GM23338 (cell line): ENCODE results near the gene FDXR. TPM values are rescaled to one million over a fixed set of nuclear protein-coding genes. Genes with fewer than 3 reads are reported as not detected.

Experiments
- ATAC-seq: fragments of 200-7000 bp; cut with Tn5 transposase; 3 replicates; pipeline ENCODE4 v1.9.1; 2020
- DNase-seq: peaks from one replicate; pipeline ENCODE4 v3.0.0-alpha.2; 2015; ENCODE audit warnings: low spot score
- H2AFZ ChIP-seq: fragments of 200-600 bp; sonication (generic); 2 replicates; pipeline ENCODE4 v1.8.0; 2016; ENCODE audit warnings: antibody characterized with exemption, mild to moderate bottlenecking, moderate library complexity
- H3F3A ChIP-seq: fragments of 200-600 bp; sonication (generic); replicated peaks from 2 replicates; pipeline ENCODE4 v1.8.0; 2017; ENCODE audit warnings: antibody characterized with exemption, mixed run types, low read depth
- H3K27ac ChIP-seq: fragments of 200-600 bp; sonication (generic); 2 replicates; pipeline ENCODE4 v1.6.1; 2016; ENCODE audit warnings: low read depth
- H3K27me3 ChIP-seq: fragments of 200-600 bp; sonication (generic); 2 replicates; pipeline ENCODE4 v1.8.0; 2016; ENCODE audit warnings: mild to moderate bottlenecking, mixed run types, moderate library complexity; ENCODE audit not compliant: insufficient read depth
- H3K36me3 ChIP-seq: fragments of 200-600 bp; sonication (generic); 2 replicates; pipeline ENCODE4 v1.8.0; 2016; ENCODE audit warnings: mild to moderate bottlenecking; ENCODE audit not compliant: insufficient read depth
- H3K4me1 ChIP-seq: fragments of 200-600 bp; sonication (generic); 2 replicates; pipeline ENCODE4 v1.8.0; 2016; ENCODE audit warnings: mild to moderate bottlenecking, moderate library complexity; ENCODE audit not compliant: insufficient read depth
- H3K4me2 ChIP-seq: fragments of 200-600 bp; sonication (generic); 2 replicates; pipeline ENCODE4 v1.7.1; 2017; ENCODE audit warnings: mixed run types
- H3K4me3 ChIP-seq: fragments of 200-600 bp; sonication (generic); 2 replicates; pipeline ENCODE4 v1.6.1; 2016; ENCODE audit warnings: mixed run types
- H3K79me2 ChIP-seq: fragments of 200-600 bp; sonication (generic); replicated peaks from 2 replicates; pipeline ENCODE4 v1.8.0; 2017; ENCODE audit warnings: mild to moderate bottlenecking; ENCODE audit not compliant: insufficient read depth
- H3K9me2 ChIP-seq: fragments of 200-600 bp; sonication (generic); 2 replicates; pipeline ENCODE4 v1.8.0; 2017; ENCODE audit not compliant: insufficient read depth
- H4K20me1 ChIP-seq: fragments of 200-600 bp; sonication (generic); replicated peaks from 2 replicates; pipeline ENCODE4 v1.8.0; 2017; ENCODE audit warnings: mild to moderate bottlenecking; ENCODE audit not compliant: insufficient read depth
- H3K27ac Mint-ChIP-seq: 2 replicates; pipeline ENCODE4 v1.8.0; 2020; ENCODE audit warnings: inconsistent platforms, mild to moderate bottlenecking, moderate library complexity, mixed read lengths
- H3K27me3 Mint-ChIP-seq: 3 replicates; pipeline ENCODE4 v1.8.0; 2022; ENCODE audit warnings: low read depth, mild to moderate bottlenecking, moderate library complexity, mixed read lengths, inconsistent platforms; ENCODE audit not compliant: insufficient read depth, poor library complexity
- H3K36me3 Mint-ChIP-seq: 3 replicates; pipeline ENCODE4 v1.8.0; 2021; ENCODE audit warnings: low read depth, mild to moderate bottlenecking, inconsistent platforms, moderate library complexity, mixed read lengths
- H3K4me1 Mint-ChIP-seq: 3 replicates; pipeline ENCODE4 v1.8.0; 2020; ENCODE audit warnings: mild to moderate bottlenecking, inconsistent platforms, mixed read lengths
- H3K4me3 Mint-ChIP-seq: 3 replicates; pipeline ENCODE4 v1.8.0; 2021; ENCODE audit warnings: moderate library complexity, mild to moderate bottlenecking, inconsistent platforms, mixed read lengths
- H3K9me3 Mint-ChIP-seq: 3 replicates; pipeline ENCODE4 v1.8.0; 2020; ENCODE audit warnings: moderate library complexity, mild to moderate bottlenecking, inconsistent platforms, mixed read lengths
- CREB1 ChIP-seq: fragments of 250-450 bp; sonication (Bioruptor Pico); IDR thresholded peaks from 2 replicates; pipeline ENCODE4 v1.5.0; 2020; ENCODE audit warnings: low read depth, mild to moderate bottlenecking, moderate library complexity
- EZH2 ChIP-seq: fragments of 200-600 bp; sonication (generic); IDR thresholded peaks from one replicate; pipeline ENCODE4 v1.8.0; 2017; ENCODE audit warnings: antibody characterized with exemption, mild to moderate bottlenecking, low read depth; ENCODE audit not compliant: unreplicated experiment
- EZH2phosphoT487 ChIP-seq: fragments of 200-600 bp; sonication (generic); IDR thresholded peaks from one replicate; pipeline ENCODE4 v1.8.1; 2018; ENCODE audit warnings: antibody characterized with exemption; ENCODE audit not compliant: unreplicated experiment
- JUNB ChIP-seq: IDR thresholded peaks from one replicate; pipeline ENCODE4 v1.6.1; 2016; ENCODE audit warnings: antibody characterized with exemption; ENCODE audit not compliant: unreplicated experiment
- NANOG ChIP-seq: IDR thresholded peaks from 2 replicates; pipeline ENCODE4 v1.6.1; 2016; ENCODE audit warnings: antibody characterized with exemption, borderline replicate concordance
- POLR2AphosphoS5 ChIP-seq: IDR thresholded peaks from 2 replicates; pipeline ENCODE4 v1.6.1; 2016; ENCODE audit warnings: antibody characterized with exemption, low read depth
- STAT1 ChIP-seq: IDR thresholded peaks from one replicate; pipeline ENCODE4 v1.6.1; 2016; ENCODE audit warnings: antibody characterized with exemption; ENCODE audit not compliant: unreplicated experiment
- ZNF114 ChIP-seq: fragments of 250-450 bp; sonication (Bioruptor Pico); IDR thresholded peaks from 2 replicates; pipeline ENCODE4 v1.5.0; 2020; ENCODE audit warnings: mild to moderate bottlenecking, moderate library complexity
- ZNF331 ChIP-seq: fragments of 250-450 bp; sonication (Bioruptor Pico); IDR thresholded peaks from 2 replicates; pipeline ENCODE4 v1.5.0; 2020; ENCODE audit warnings: low read depth, mild to moderate bottlenecking, moderate library complexity
- polyA plus RNA-seq: library from polyadenylated mRNA; unstranded; fragments of >200 nt; fragmentation: Nextera tagmentation; extraction: Ambion mirVana; gene quantifications from 2 replicates; pipeline ENCODE4 v1.2.1, GENCODE V29; 2016
- total RNA-seq: library from RNA; depleted of rRNA; stranded (reverse); fragments of >200 nt; shearing (Covaris generic); gene quantifications from 2 replicates; pipeline ENCODE4 v1.2.3, GENCODE V29; 2014
- TF ChIP-seq, protein P1 (sequence below): IDR thresholded peaks from one replicate; pipeline ENCODE4 v1.6.1; 2018; ENCODE audit warnings: antibody characterized with exemption; ENCODE audit not compliant: unreplicated experiment
- TF ChIP-seq, protein P2 (sequence below): fragments of 250-450 bp; sonication (Bioruptor Pico); IDR thresholded peaks from 2 replicates; pipeline ENCODE4 v1.5.0; 2020; ENCODE audit warnings: mild to moderate bottlenecking, moderate library complexity
- TF ChIP-seq, protein P3 (sequence below), 2 experiments: fragments of 200-600 bp in 1 of 2; sonication (generic) in 1 of 2; conservative IDR thresholded peaks; 2 replicates each; pipeline versions ENCODE4 v1.5.1 to v1.6.1; 2016 to 2017; ENCODE audit warnings: antibody characterized with exemption in 2 of 2, low read depth in 2 of 2, mild to moderate bottlenecking in 2 of 2, moderate library complexity in 1 of 2
- TF ChIP-seq, protein P4 (sequence below): IDR thresholded peaks from 2 replicates; pipeline ENCODE4 v1.6.1; 2016; ENCODE audit warnings: antibody characterized with exemption

The FDXR gene
- total and polyA plus RNA-seq, 2 experiments from 2014 or later, result 21.7 to 33.1 TPM

DNA sequence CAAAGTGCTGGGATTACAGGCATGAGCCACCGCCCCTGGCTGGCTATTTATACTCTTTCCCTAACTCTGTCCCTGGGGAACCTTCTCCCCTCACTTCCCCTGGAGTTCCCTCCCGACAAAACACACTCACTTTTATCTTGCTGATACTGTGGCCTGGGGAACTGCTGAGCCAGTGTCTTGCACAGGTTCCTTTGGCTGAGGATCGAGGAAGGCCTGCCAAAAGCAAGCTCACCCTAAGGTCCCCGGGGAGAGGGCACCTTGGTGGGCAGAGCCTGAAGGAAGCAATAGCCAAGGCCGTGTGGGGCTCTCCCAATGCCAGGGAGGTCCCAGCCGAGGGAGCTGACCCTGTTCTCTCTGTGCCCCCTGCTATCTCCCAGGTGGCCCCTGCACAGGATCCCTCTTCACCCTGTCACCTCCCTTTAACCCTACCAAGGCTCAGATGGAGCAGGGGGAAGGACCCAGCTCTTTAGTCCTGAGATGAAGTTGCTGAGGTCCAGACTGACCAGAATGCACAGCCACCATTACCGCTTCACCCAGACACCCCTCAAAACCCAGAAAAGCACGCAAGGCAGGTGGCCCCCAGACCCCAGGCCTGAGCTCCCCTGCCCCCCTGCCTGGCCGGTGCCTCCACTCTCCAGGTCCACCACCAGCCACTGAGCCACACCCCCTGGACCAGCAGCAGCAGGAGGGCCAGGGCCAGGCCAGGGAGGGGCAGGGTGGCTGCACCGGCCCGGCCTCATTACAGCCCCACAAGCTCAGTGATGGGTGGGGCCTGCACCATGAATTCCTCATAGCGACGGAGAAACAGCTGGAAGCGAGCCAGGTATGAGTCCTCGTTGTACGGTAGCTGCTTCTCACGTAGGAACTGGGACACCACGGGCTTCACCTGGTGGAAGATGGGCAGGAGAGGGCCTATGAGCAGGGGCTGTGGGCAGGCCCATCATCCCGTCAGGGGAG, 5.1 kb upstream of the FDXR start:
- Histone ChIP-seq H3K79me2 (no peaks in the 10 kb centered on the region), H3K4me3 (no peak overlapping the region), H4K20me1 (no peaks in the 10 kb centered on the region), H2AFZ (no peak overlapping the region), H3F3A (no peaks in the 10 kb centered on the region), H3K4me1 (peaks cover 6% of the 10 kb centered on the region; the same call in 1 of the 2 replicates), H3K27me3 (no peaks in the 10 kb centered on the region), H3K4me2 (no peak overlapping the region), H3K27ac (no peak overlapping the region), H3K9me2 (no peaks in the 10 kb centered on the region), H3K36me3 (no peaks in the 10 kb centered on the region)
- peaks cover 11% of the 10 kb centered on the region for H3K4me1 Mint-ChIP-seq
- TF ChIP-seq EZH2 (no peak), POLR2AphosphoS5 (no peak), CREB1 (CRISPR knock-in tag) (no peak), ZNF331 (CRISPR knock-in tag) (no peak), NANOG (no peak), JUNB (no peak), STAT1 (no peak), EZH2phosphoT487 (no peak), ZNF114 (CRISPR knock-in tag) (no peak)
- TF ChIP-seq, protein P1, sequence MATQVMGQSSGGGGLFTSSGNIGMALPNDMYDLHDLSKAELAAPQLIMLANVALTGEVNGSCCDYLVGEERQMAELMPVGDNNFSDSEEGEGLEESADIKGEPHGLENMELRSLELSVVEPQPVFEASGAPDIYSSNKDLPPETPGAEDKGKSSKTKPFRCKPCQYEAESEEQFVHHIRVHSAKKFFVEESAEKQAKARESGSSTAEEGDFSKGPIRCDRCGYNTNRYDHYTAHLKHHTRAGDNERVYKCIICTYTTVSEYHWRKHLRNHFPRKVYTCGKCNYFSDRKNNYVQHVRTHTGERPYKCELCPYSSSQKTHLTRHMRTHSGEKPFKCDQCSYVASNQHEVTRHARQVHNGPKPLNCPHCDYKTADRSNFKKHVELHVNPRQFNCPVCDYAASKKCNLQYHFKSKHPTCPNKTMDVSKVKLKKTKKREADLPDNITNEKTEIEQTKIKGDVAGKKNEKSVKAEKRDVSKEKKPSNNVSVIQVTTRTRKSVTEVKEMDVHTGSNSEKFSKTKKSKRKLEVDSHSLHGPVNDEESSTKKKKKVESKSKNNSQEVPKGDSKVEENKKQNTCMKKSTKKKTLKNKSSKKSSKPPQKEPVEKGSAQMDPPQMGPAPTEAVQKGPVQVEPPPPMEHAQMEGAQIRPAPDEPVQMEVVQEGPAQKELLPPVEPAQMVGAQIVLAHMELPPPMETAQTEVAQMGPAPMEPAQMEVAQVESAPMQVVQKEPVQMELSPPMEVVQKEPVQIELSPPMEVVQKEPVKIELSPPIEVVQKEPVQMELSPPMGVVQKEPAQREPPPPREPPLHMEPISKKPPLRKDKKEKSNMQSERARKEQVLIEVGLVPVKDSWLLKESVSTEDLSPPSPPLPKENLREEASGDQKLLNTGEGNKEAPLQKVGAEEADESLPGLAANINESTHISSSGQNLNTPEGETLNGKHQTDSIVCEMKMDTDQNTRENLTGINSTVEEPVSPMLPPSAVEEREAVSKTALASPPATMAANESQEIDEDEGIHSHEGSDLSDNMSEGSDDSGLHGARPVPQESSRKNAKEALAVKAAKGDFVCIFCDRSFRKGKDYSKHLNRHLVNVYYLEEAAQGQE, result no peak
- TF ChIP-seq, protein P2, sequence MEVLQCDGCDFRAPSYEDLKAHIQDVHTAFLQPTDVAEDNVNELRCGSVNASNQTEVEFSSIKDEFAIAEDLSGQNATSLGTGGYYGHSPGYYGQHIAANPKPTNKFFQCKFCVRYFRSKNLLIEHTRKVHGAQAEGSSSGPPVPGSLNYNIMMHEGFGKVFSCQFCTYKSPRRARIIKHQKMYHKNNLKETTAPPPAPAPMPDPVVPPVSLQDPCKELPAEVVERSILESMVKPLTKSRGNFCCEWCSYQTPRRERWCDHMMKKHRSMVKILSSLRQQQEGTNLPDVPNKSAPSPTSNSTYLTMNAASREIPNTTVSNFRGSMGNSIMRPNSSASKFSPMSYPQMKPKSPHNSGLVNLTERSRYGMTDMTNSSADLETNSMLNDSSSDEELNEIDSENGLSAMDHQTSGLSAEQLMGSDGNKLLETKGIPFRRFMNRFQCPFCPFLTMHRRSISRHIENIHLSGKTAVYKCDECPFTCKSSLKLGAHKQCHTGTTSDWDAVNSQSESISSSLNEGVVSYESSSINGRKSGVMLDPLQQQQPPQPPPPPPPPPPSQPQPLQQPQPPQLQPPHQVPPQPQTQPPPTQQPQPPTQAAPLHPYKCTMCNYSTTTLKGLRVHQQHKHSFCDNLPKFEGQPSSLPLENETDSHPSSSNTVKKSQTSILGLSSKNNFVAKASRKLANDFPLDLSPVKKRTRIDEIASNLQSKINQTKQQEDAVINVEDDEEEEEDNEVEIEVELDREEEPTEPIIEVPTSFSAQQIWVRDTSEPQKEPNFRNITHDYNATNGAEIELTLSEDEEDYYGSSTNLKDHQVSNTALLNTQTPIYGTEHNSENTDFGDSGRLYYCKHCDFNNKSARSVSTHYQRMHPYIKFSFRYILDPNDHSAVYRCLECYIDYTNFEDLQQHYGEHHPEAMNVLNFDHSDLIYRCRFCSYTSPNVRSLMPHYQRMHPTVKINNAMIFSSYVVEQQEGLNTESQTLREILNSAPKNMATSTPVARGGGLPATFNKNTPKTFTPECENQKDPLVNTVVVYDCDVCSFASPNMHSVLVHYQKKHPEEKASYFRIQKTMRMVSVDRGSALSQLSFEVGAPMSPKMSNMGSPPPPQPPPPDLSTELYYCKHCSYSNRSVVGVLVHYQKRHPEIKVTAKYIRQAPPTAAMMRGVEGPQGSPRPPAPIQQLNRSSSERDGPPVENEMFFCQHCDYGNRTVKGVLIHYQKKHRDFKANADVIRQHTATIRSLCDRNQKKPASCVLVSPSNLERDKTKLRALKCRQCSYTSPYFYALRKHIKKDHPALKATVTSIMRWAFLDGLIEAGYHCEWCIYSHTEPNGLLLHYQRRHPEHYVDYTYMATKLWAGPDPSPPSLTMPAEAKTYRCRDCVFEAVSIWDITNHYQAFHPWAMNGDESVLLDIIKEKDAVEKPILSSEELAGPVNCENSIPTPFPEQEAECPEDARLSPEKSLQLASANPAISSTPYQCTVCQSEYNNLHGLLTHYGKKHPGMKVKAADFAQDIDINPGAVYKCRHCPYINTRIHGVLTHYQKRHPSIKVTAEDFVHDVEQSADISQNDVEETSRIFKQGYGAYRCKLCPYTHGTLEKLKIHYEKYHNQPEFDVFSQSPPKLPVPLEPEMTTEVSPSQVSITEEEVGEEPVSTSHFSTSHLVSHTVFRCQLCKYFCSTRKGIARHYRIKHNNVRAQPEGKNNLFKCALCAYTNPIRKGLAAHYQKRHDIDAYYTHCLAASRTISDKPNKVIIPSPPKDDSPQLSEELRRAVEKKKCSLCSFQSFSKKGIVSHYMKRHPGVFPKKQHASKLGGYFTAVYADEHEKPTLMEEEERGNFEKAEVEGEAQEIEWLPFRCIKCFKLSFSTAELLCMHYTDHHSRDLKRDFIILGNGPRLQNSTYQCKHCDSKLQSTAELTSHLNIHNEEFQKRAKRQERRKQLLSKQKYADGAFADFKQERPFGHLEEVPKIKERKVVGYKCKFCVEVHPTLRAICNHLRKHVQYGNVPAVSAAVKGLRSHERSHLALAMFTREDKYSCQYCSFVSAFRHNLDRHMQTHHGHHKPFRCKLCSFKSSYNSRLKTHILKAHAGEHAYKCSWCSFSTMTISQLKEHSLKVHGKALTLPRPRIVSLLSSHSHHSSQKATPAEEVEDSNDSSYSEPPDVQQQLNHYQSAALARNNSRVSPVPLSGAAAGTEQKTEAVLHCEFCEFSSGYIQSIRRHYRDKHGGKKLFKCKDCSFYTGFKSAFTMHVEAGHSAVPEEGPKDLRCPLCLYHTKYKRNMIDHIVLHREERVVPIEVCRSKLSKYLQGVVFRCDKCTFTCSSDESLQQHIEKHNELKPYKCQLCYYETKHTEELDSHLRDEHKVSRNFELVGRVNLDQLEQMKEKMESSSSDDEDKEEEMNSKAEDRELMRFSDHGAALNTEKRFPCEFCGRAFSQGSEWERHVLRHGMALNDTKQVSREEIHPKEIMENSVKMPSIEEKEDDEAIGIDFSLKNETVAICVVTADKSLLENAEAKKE (CRISPR knock-in tag), result no peak
- TF ChIP-seq, protein P3, sequence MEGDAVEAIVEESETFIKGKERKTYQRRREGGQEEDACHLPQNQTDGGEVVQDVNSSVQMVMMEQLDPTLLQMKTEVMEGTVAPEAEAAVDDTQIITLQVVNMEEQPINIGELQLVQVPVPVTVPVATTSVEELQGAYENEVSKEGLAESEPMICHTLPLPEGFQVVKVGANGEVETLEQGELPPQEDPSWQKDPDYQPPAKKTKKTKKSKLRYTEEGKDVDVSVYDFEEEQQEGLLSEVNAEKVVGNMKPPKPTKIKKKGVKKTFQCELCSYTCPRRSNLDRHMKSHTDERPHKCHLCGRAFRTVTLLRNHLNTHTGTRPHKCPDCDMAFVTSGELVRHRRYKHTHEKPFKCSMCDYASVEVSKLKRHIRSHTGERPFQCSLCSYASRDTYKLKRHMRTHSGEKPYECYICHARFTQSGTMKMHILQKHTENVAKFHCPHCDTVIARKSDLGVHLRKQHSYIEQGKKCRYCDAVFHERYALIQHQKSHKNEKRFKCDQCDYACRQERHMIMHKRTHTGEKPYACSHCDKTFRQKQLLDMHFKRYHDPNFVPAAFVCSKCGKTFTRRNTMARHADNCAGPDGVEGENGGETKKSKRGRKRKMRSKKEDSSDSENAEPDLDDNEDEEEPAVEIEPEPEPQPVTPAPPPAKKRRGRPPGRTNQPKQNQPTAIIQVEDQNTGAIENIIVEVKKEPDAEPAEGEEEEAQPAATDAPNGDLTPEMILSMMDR (conservative IDR thresholded peaks at IDR 0.05; ENCODE audit: low read depth in 2 of 2), result no peak
- TF ChIP-seq, protein P4, sequence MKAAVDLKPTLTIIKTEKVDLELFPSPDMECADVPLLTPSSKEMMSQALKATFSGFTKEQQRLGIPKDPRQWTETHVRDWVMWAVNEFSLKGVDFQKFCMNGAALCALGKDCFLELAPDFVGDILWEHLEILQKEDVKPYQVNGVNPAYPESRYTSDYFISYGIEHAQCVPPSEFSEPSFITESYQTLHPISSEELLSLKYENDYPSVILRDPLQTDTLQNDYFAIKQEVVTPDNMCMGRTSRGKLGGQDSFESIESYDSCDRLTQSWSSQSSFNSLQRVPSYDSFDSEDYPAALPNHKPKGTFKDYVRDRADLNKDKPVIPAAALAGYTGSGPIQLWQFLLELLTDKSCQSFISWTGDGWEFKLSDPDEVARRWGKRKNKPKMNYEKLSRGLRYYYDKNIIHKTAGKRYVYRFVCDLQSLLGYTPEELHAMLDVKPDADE, result no peak
- H3K9me3 Mint-ChIP-seq, result no peaks in the 10 kb centered on the region
- no peak overlapping the region for H3K4me3 Mint-ChIP-seq
- no peaks in the 10 kb centered on the region for H3K36me3 Mint-ChIP-seq
- H3K27ac Mint-ChIP-seq, result no peak overlapping the region
- ATAC-seq, result no peak
- no peak for DNase-seq
- H3K27me3 Mint-ChIP-seq, result peaks cover 18% of the 10 kb centered on the region
